ENCODE results near the gene GHRH.

GHRH gene

GRCh38 chr20:37261714-37262113 lies at the start of gene GHRH:
Gene GHRH (minus strand): TSS chr20:37261814. CDS start chr20:37256889, 4,925 bp downstream.
- no peak for DNase-seq

GRCh38 chr20:37310951-37311350 lies 49.3 kb upstream of the GHRH start:
- no peak for DNase-seq

GRCh38 chr20:37309936-37310590 lies 48.4 kb upstream of the GHRH start:
- no peak for DNase-seq

GRCh38 chr20:37309290-37309689 lies 47.7 kb upstream of the GHRH start:
- DNase-seq: no peak

- DNase-seq: peak; percentile 62
These were observed 46.8 kb upstream of the GHRH start for GRCh38 chr20:37308086-37309050.

GRCh38 chr20:37305839-37306238 lies 44.2 kb upstream of the GHRH start:
- no peak for DNase-seq

GRCh38 chr20:37305079-37305478 lies 43.5 kb upstream of the GHRH start:
- DNase-seq: no peak

GRCh38 chr20:37303637-37304036 lies 42.0 kb upstream of the GHRH start:
- no peak for DNase-seq

GRCh38 chr20:37302981-37303380 lies 41.4 kb upstream of the GHRH start:
- DNase-seq: no peak

- DNase-seq: no peak
These were observed 39.9 kb upstream of the GHRH start for GRCh38 chr20:37301558-37301957.

GRCh38 chr20:37301120-37301519 lies 39.5 kb upstream of the GHRH start:
- DNase-seq: no peak

GRCh38 chr20:37299718-37300528 lies 38.3 kb upstream of the GHRH start:
- DNase-seq: no peak

GRCh38 chr20:37298190-37298939 lies 36.8 kb upstream of the GHRH start:
- DNase-seq: no peak

- DNase-seq: no peak
These were observed 35.6 kb upstream of the GHRH start for GRCh38 chr20:37297066-37297736.

- no peak for DNase-seq
These were observed 34.8 kb upstream of the GHRH start for GRCh38 chr20:37296371-37296770.

GRCh38 chr20:37295595-37295994 lies 34.0 kb upstream of the GHRH start:
- no peak for DNase-seq

GRCh38 chr20:37295001-37295400 lies 33.4 kb upstream of the GHRH start:
- DNase-seq: no peak

GRCh38 chr20:37294262-37294981 lies 32.8 kb upstream of the GHRH start:
- no peak for DNase-seq

GRCh38 chr20:37293301-37293943 lies 31.8 kb upstream of the GHRH start:
- DNase-seq: no peak

- DNase-seq: no peak
These were observed 30.1 kb upstream of the GHRH start for GRCh38 chr20:37291724-37292126.
